GM12892 (cell line): ENCODE results near the gene PLPP2.

Source experiments
- POLR2AphosphoS5 ChIP-seq: IDR thresholded peaks from 2 replicates; pipeline ENCODE4 v1.6.1; 2011; ENCODE audit warnings: low read depth, low read length, control low read depth
- TAF1 ChIP-seq: IDR thresholded peaks from 2 replicates; pipeline ENCODE4 v1.6.1; 2011; ENCODE audit warnings: low read depth, mild to moderate bottlenecking, control low read depth, low read length, borderline replicate concordance

- no peak for TF ChIP-seq POLR2AphosphoS5
- no peak for TF ChIP-seq TAF1
Measured at GRCh38 chr19:291006-291521, at the start of gene PLPP2.
